Motor neuron (in vitro differentiated cells): ENCODE data around the gene BTBD9. TPM values are rescaled to one million over a fixed set of nuclear protein-coding genes. Genes with fewer than 3 reads are reported as not detected.

Experiments used
- ATAC-seq, 8 experiments: fragments of 200-7000 bp; cut with Tn5 transposase; replicated peaks in 6 of 8; 2 replicates each; pipeline ENCODE4 v1.8.0; 2021; ENCODE audit warnings: mild to moderate bottlenecking in 8 of 8, moderate library complexity in 8 of 8
- H3K27ac ChIP-seq, 2 donors: fragments of 250-450 bp; sonication (Bioruptor Pico); 2 replicates each; pipeline ENCODE4 v1.9.0; 2021; ENCODE audit warnings: antibody characterized with exemption in 2 of 2, mild to moderate bottlenecking in 2 of 2, moderate library complexity in 1 of 2
- H3K4me1 ChIP-seq, 2 donors: fragments of 250-450 bp; sonication (Bioruptor Pico); replicated peaks in 1 of 2; 2 replicates each; pipeline ENCODE4 v1.6.1; 2021; ENCODE audit warnings: antibody characterized with exemption in 2 of 2, mild to moderate bottlenecking in 2 of 2, moderate library complexity in 1 of 2
- H3K4me3 ChIP-seq, 5 donors: fragments of 250-450 bp; sonication (Bioruptor Pico); 2 replicates each; pipeline ENCODE4 v1.9.0; 2021; ENCODE audit warnings: antibody characterized with exemption in 5 of 5, mild to moderate bottlenecking in 5 of 5, moderate library complexity in 4 of 5
- WGBS, 10 experiments: fragments of 450-650 bp; shearing (Covaris generic); methylation state at CpG; one replicate each; pipeline ENCODE4 v1.0.0; 2022; 5-methylcytosine and 5-hydroxymethylcytosine counted together
- in situ Hi-C, 9 experiments: fragments of 400-800 bp; cut with MboI; loops; one replicate each; pipeline ENCODE4 v1.15.0; 2021; ENCODE audit warnings: low sequenced_read_pairs in 9 of 9, low pct_unique_long_range_greater_than_20kb in 2 of 9; ENCODE audit not compliant: unreplicated experiment in 9 of 9
- total RNA-seq, 8 experiments: library from RNA; unstranded; fragments of 300-600 nt; gene quantifications; 2 replicates each; pipeline versions ENCODE4 v1.2.3 to v1.2.4, GENCODE V29; 2022

The BTBD9 gene
- total RNA-seq, 8 experiments from 2014 or later: 3.8 to 13.0 (median 9.0) TPM

- ATAC-seq: no peak
- no peak overlapping the region for H3K27ac ChIP-seq
- 17 to 93% (median 60%) methylated on average over 2 to 4 of the region's 4 CpGs; no CpG with 5 or more reads in 2 of the 10 experiments for WGBS, 10 experiments
- in situ Hi-C loops: no loop called here
- no peak overlapping the region for H3K4me3 ChIP-seq
- H3K4me1 ChIP-seq: no peaks in the 10 kb centered on the region
Measured at GRCh38 chr6:38413102-38413800, 226.5 kb downstream of the BTBD9 start.

DNA sequence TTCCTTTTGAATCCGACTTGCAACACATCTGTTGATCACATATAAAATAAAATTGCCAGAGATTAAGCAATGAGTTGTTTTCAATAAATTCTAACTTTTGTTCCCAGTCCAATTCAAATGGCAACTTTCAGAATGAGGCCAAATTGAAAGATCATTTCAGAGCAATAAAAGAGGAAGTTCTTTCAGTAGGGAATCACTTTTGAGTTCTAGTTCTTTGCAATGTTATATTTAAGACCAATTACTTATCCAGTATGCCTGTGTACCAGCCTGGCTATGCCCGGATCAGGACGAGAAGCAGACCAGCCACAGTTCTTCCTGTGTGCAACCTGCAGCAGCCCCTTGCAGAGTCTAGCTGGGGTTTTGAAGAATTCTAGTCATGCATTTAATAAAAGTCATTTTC is 232.5 kb downstream of the BTBD9 start:
- ATAC-seq: no peak
- Histone ChIP-seq H3K4me1 (peaks cover 10% of the 10 kb centered on the region in 2 donors), H3K4me3 (no peak overlapping the region), H3K27ac (no peak overlapping the region)
- 25 to 94% (median 71%) methylated on average over 1 to 3 of the region's 3 CpGs for WGBS, 10 experiments
- in situ Hi-C loops: no loop called here

GRCh38 chr6:38406096-38406495 is 233.6 kb downstream of the BTBD9 start:
- in situ Hi-C loops: no loop called here
- WGBS, 10 experiments: 60 to 100% (median 83%) methylated on average over 1 of the region's 1 CpG; no CpG with 5 or more reads in 3 of the 10 experiments
- Histone ChIP-seq H3K27ac (no peak overlapping the region), H3K4me1 (peaks cover 10% of the 10 kb centered on the region in 2 donors), H3K4me3 (no peak overlapping the region)
- ATAC-seq: no peak

- H3K4me3 ChIP-seq: no peak overlapping the region
- H3K27ac ChIP-seq: no peak overlapping the region
- WGBS, 10 experiments: 44 to 93% (median 47%) methylated on average over 2 to 3 of the region's 3 CpGs; no CpG with 5 or more reads in 3 of the 10 experiments
- ATAC-seq: peak in 3 of 8 experiments; percentile 19 to 25 (median 21)
- H3K4me1 ChIP-seq: peaks cover 10% of the 10 kb centered on the region in 2 donors
- in situ Hi-C loops: no loop called here
Measured at GRCh38 chr6:38404900-38405556, 234.7 kb downstream of the BTBD9 start.

GRCh38 chr6:38404355-38404754 is 235.4 kb downstream of the BTBD9 start:
- in situ Hi-C loops: no loop called here
- ATAC-seq: peak in 6 of 8 experiments; percentile 42 to 61 (median 51)
- Histone ChIP-seq H3K4me1 (peaks cover 10% of the 10 kb centered on the region in 2 donors), H3K4me3 (no peak overlapping the region), H3K27ac (no peak overlapping the region)
- 31 to 55% (median 35%) methylated on average over 1 to 2 of the region's 2 CpGs; no CpG with 5 or more reads in 4 of the 10 experiments for WGBS, 10 experiments

DNA sequence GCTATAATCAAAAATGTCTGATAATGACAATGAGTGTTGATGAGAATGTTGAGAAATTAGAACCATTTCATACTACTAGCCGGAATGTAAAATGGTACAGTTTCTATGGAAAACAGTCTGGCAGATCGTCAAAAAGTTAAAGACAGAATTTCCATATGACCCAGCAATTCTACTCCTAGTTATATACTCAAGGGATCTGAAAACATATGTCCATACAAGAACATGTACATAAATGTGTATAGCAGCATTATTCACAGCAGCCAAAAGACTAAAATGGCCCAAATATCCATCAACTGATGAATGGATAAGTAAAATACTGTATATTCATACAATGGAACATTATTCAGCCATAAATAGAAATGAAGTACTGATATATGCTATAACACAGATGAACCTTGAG is 236.2 kb downstream of the BTBD9 start:
- Histone ChIP-seq H3K4me3 (no peak overlapping the region), H3K27ac (no peak overlapping the region), H3K4me1 (peaks cover 10% of the 10 kb centered on the region in 2 donors)
- ATAC-seq: peak in 1 of 8 experiments; percentile 89
- in situ Hi-C loops: no loop called here
- 14 to 100% (median 75%) methylated on average over 1 to 2 of the region's 2 CpGs for whole genome bisulfite sequencing, 10 experiments

- 60 to 100% (median 100%) methylated on average over 1 of the region's 1 CpG; no CpG with 5 or more reads in 5 of the 10 experiments for WGBS, 10 experiments
- in situ Hi-C loops: no loop called here
- ATAC-seq: no peak
Measured at GRCh38 chr6:38400764-38401163, 239.0 kb downstream of the BTBD9 start.

DNA sequence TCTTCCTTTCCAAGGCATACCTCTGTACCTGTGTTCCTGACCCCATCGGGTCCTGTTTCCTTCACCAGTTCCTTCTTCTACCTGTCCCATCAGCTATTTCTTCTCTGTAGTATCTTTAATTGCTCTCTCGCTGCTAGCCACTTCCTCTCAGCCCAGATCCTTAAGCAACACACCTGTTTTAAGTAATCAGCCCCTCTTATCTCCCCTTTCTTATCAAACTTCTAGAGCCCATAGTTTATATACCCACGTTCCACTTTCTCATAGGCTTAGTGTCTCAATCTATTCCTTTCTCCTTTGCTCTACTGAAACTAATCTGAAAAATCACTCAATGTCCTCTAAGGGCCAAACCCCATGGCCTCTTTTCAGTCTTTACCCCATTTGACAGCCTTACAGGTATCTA is 239.6 kb downstream of the BTBD9 start:
- WGBS, 10 experiments: 63 to 100% (median 89%) methylated on average over 3 of the region's 3 CpGs; no CpG with 5 or more reads in 1 of the 10 experiments
- in situ Hi-C loops: no loop called here
- Histone ChIP-seq H3K4me1 (peaks cover 9 to 10% of the 10 kb centered on the region in 2 donors), H3K4me3 (no peak overlapping the region), H3K27ac (no peak overlapping the region)
- ATAC-seq: no peak

More at GRCh38 chr6:38400764-38401163, 239.0 kb downstream of the BTBD9 start:
- peaks cover 10% of the 10 kb centered on the region in 2 donors for H3K4me1 ChIP-seq
- no peak overlapping the region for H3K4me3 ChIP-seq
- H3K27ac ChIP-seq: no peak overlapping the region

GRCh38 chr6:38396209-38396608 is 243.5 kb downstream of the BTBD9 start:
- Histone ChIP-seq H3K4me3 (no peak overlapping the region), H3K4me1 (peaks cover 10 to 12% of the 10 kb centered on the region in 2 donors), H3K27ac (no peak overlapping the region)
- no peak for ATAC-seq
- WGBS, 10 experiments: 89 to 100% (median 96%) methylated on average over 3 of the region's 3 CpGs; no CpG with 5 or more reads in 5 of the 10 experiments
- in situ Hi-C loops: no loop called here

DNA sequence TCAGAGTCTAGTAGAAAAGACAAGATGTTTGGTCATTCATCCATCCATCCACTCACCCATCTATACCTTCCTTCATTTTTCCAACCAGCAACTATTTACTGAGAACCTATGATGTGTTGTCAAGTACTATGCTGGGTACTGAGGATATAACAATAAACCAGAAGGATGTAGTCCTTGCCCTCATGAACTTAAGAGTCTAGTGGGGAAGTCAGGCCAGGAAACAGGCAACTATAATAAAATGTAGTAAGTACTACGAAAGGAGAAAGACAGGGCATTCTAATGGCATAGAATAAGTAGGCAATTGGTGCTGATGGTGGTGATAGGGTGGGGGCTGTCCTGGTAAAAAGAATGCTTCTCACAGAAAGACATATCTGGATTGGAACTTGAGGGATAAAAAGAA is 245.7 kb downstream of the BTBD9 start:
- WGBS, 10 experiments: 67 to 100% (median 89%) methylated on average over 1 of the region's 1 CpG; no CpG with 5 or more reads in 2 of the 10 experiments

GRCh38 chr6:38391626-38392579 is 247.8 kb downstream of the BTBD9 start:
- WGBS, 10 experiments: 25 to 100% (median 76%) methylated on average over 2 to 9 of the region's 9 CpGs
- in situ Hi-C loops: no loop called here
- ATAC-seq: peak in 1 of 8 experiments; percentile 31
- H3K4me1 ChIP-seq: peaks cover 11 to 16% of the 10 kb centered on the region in 2 donors
- H3K27ac ChIP-seq: no peak overlapping the region
- no peak overlapping the region for H3K4me3 ChIP-seq

More for the DNA sequence above, 245.7 kb downstream of the BTBD9 start:
- Histone ChIP-seq H3K27ac (no peak overlapping the region), H3K4me1 (peaks cover 11 to 16% of the 10 kb centered on the region in 2 donors), H3K4me3 (no peak overlapping the region)
- ATAC-seq: no peak
- in situ Hi-C loops: no loop called here

- Histone ChIP-seq H3K27ac (no peak overlapping the region), H3K4me1 (peaks cover 11 to 16% of the 10 kb centered on the region in 2 donors), H3K4me3 (no peak overlapping the region)
- in situ Hi-C loops: no loop called here
- ATAC-seq: peak in 3 of 8 experiments; percentile 31 to 68 (median 58)
Measured at GRCh38 chr6:38391206-38391605, 248.5 kb downstream of the BTBD9 start.
